A549 (cell line): ENCODE results near the gene MBNL1.

Source experiments
- CHD2 ChIP-seq: fragments of 150-350 bp; IDR thresholded peaks from 2 replicates; pipeline ENCODE4 v1.6.1; 2014; ENCODE audit warnings: low read length; ENCODE audit not compliant: partially characterized antibody
- CTCF ChIP-seq: fragments of >200 bp; sonication (Bioruptor Twin); formaldehyde crosslinking; IDR thresholded peaks from 3 replicates; pipeline ENCODE4 v1.5.1; 2016
- GATA3 ChIP-seq: IDR thresholded peaks from 2 replicates; pipeline ENCODE4 v1.6.1; 2012; ENCODE audit warnings: borderline replicate concordance
- HDAC2 ChIP-seq: fragments of 200-600 bp; sonication (generic); IDR thresholded peaks from 2 replicates; pipeline ENCODE4 v1.6.1; 2016
- MAFK ChIP-seq: fragments of 450-650 bp; IDR thresholded peaks from 2 replicates; pipeline ENCODE4 v1.6.1; 2014; ENCODE audit not compliant: partially characterized antibody
- MYC ChIP-seq: IDR thresholded peaks from 2 replicates; pipeline ENCODE4 v1.6.1; 2012; ENCODE audit warnings: mild to moderate bottlenecking, inconsistent platforms, low read length, improper control_type of control experiment, borderline replicate concordance
- PHF8 ChIP-seq: fragments of 200-600 bp; sonication (generic); IDR thresholded peaks from 2 replicates; pipeline ENCODE4 v1.6.1; 2016; ENCODE audit warnings: low read depth, mild to moderate bottlenecking, antibody characterized with exemption, moderate library complexity, borderline replicate concordance
- POLR2A ChIP-seq: IDR thresholded peaks from 2 replicates; pipeline ENCODE4 v1.6.1; 2012; ENCODE audit warnings: mild to moderate bottlenecking, low read length
- POLR2AphosphoS2 ChIP-seq: conservative IDR thresholded peaks from 2 replicates; pipeline ENCODE4 v1.6.1; 2012; ENCODE audit warnings: low read length, improper control_type of control experiment, inconsistent platforms
- RAD21 ChIP-seq, 2 experiments: fragments of >200 bp in 1 of 2; sonication (Bioruptor Twin) in 1 of 2; formaldehyde crosslinking in 1 of 2; IDR thresholded peaks in 1 of 2; conservative IDR thresholded peaks in 1 of 2; 2 replicates in 1 of 2; 3 replicates in 1 of 2; pipeline ENCODE4 v1.6.1; 2012 to 2018; ENCODE audit warnings: inconsistent platforms in 1 of 2
- RARB ChIP-seq: fragments of 250-450 bp; sonication (Bioruptor Pico); IDR thresholded peaks from 2 replicates; pipeline ENCODE4 v1.8.0; 2021; ENCODE audit warnings: mild to moderate bottlenecking, moderate library complexity
- SMC3 ChIP-seq: fragments of >200 bp; sonication (Bioruptor Twin); formaldehyde crosslinking; IDR thresholded peaks from 3 replicates; pipeline ENCODE4 v1.6.1; 2018; ENCODE audit warnings: inconsistent platforms
- SREBF2 ChIP-seq: fragments of 450-650 bp; IDR thresholded peaks from 2 replicates; pipeline ENCODE4 v1.6.1; 2014; ENCODE audit warnings: mild to moderate bottlenecking, moderate library complexity
- ZC3H11A ChIP-seq: fragments of 450-650 bp; IDR thresholded peaks from 2 replicates; pipeline ENCODE4 v1.6.1; 2014; ENCODE audit warnings: antibody characterized with exemption, mild to moderate bottlenecking

- no peak for TF ChIP-seq CTCF
- TF ChIP-seq CHD2, result no peak
- no peak for TF ChIP-seq MYC
- no peak for TF ChIP-seq HDAC2
- no peak for TF ChIP-seq PHF8
- TF ChIP-seq POLR2AphosphoS2, result no peak
- no peak for TF ChIP-seq SREBF2
- no peak for TF ChIP-seq GATA3
- no peak for TF ChIP-seq RARB (CRISPR knock-in tag)
- TF ChIP-seq SMC3, result no peak
- TF ChIP-seq POLR2A, result no peak
- TF ChIP-seq RAD21 (conservative IDR thresholded peaks at IDR 0.05 in 1 of 2, IDR thresholded peaks at IDR 0.05 in 1 of 2), result no peak
- no peak for TF ChIP-seq MAFK
- no peak for TF ChIP-seq ZC3H11A
Measured at GRCh38 chr3:152330559-152330958, 61.8 kb downstream of the MBNL1 start.
